GM21515 (cell line): ENCODE results near the gene LTBP3.

Experiments used
- ATAC-seq: cut with Tn5 transposase; IDR thresholded peaks from one replicate; pipeline ENCODE4 v1.9.1; 2021; ENCODE audit not compliant: unreplicated experiment

LTBP3 gene

GRCh38 chr11:65586247-65586630, 28.1 kb upstream of the LTBP3 start:
- no peak for ATAC-seq

GRCh38 chr11:65585396-65586246, 27.5 kb upstream of the LTBP3 start:
- ATAC-seq, result no peak

- ATAC-seq, result no peak
These were observed 26.6 kb upstream of the LTBP3 start for GRCh38 chr11:65584723-65585171.

GRCh38 chr11:65584106-65584505, 25.9 kb upstream of the LTBP3 start:
- ATAC-seq, result no peak

GRCh38 chr11:65583589-65583988, 25.4 kb upstream of the LTBP3 start:
- no peak for ATAC-seq

- ATAC-seq, result no peak
These were observed 23.8 kb upstream of the LTBP3 start for GRCh38 chr11:65581928-65582327.

GRCh38 chr11:65580756-65581155, 22.6 kb upstream of the LTBP3 start:
- no peak for ATAC-seq

GRCh38 chr11:65580031-65580692, 22.0 kb upstream of the LTBP3 start:
- no peak for ATAC-seq

- no peak for ATAC-seq
These were observed 21.1 kb upstream of the LTBP3 start for GRCh38 chr11:65579291-65579690.

- no peak for ATAC-seq
These were observed 20.5 kb upstream of the LTBP3 start for GRCh38 chr11:65578667-65579066.

GRCh38 chr11:65578134-65578533, 20.0 kb upstream of the LTBP3 start:
- no peak for ATAC-seq

- ATAC-seq, result no peak
These were observed 19.6 kb upstream of the LTBP3 start for GRCh38 chr11:65577756-65578109.

GRCh38 chr11:65576867-65577755, 19.0 kb upstream of the LTBP3 start:
- no peak for ATAC-seq

GRCh38 chr11:65576232-65576866, 18.2 kb upstream of the LTBP3 start:
- no peak for ATAC-seq

GRCh38 chr11:65575568-65576231, 17.5 kb upstream of the LTBP3 start, which contains the start of gene EHBP1L1:
TSS of gene EHBP1L1 (plus strand) at chr11:65576053. CDS start at chr11:65576303, 250 bp downstream.
- ATAC-seq, result no peak

- no peak for ATAC-seq
These were observed 16.8 kb upstream of the LTBP3 start for GRCh38 chr11:65574811-65575567.

- ATAC-seq, result no peak
These were observed 16.1 kb upstream of the LTBP3 start for GRCh38 chr11:65574109-65574810.

GRCh38 chr11:65573391-65574079, 15.4 kb upstream of the LTBP3 start:
- ATAC-seq, result no peak
